Smooth muscle cell (in vitro differentiated cells): ENCODE results near the gene RNF130. TPM values are rescaled to one million over a fixed set of nuclear protein-coding genes. Genes with fewer than 3 reads are reported as not detected.

Experiments used
- DNase-seq: peaks from one replicate; lab custom pipeline; 2025; ENCODE audit not compliant: unreplicated experiment; lab: John Stamatoyannopoulos, UW
- H2AFZ ChIP-seq: fragments of 200-600 bp; sonication (generic); 2 replicates; pipeline ENCODE4 v1.6.0; 2016; ENCODE audit warnings: antibody characterized with exemption, low read depth, mild to moderate bottlenecking
- H3F3A ChIP-seq: fragments of 200-600 bp; sonication (generic); 2 replicates; pipeline ENCODE4 v1.6.0; 2017; ENCODE audit warnings: antibody characterized with exemption, low read depth
- H3K27ac ChIP-seq: fragments of 200-600 bp; sonication (generic); 2 replicates; pipeline ENCODE4 v1.5.1; 2016; ENCODE audit warnings: low read depth, mild to moderate bottlenecking
- H3K27me3 ChIP-seq: fragments of 200-600 bp; sonication (generic); 2 replicates; pipeline ENCODE4 v1.6.1; 2016; ENCODE audit warnings: low read depth, mild to moderate bottlenecking
- H3K36me3 ChIP-seq: fragments of 200-600 bp; sonication (generic); 2 replicates; pipeline ENCODE4 v1.5.1; 2016; ENCODE audit warnings: low read depth
- H3K4me1 ChIP-seq: fragments of 200-600 bp; sonication (generic); 2 replicates; pipeline ENCODE4 v1.5.1; 2016; ENCODE audit warnings: low read depth
- H3K4me2 ChIP-seq: fragments of 200-600 bp; sonication (generic); 2 replicates; pipeline ENCODE4 v1.6.0; 2016; ENCODE audit warnings: mild to moderate bottlenecking
- H3K4me3 ChIP-seq: fragments of 200-600 bp; sonication (generic); 2 replicates; pipeline ENCODE4 v1.5.1; 2016; ENCODE audit warnings: mild to moderate bottlenecking
- H3K79me2 ChIP-seq: fragments of 200-600 bp; sonication (generic); 2 replicates; pipeline ENCODE4 v1.6.0; 2016; ENCODE audit warnings: low read depth, mild to moderate bottlenecking
- H3K9ac ChIP-seq: fragments of 200-600 bp; sonication (generic); 2 replicates; pipeline ENCODE4 v1.6.0; 2016; ENCODE audit warnings: low read depth
- H3K9me3 ChIP-seq: fragments of 200-600 bp; sonication (generic); replicated peaks from 2 replicates; pipeline ENCODE4 v1.5.1; 2016; ENCODE audit warnings: low read depth
- H4K20me1 ChIP-seq: fragments of 200-600 bp; sonication (generic); 2 replicates; pipeline ENCODE4 v1.6.0; 2016; ENCODE audit warnings: low read depth
- CTCF ChIP-seq: fragments of 200-600 bp; sonication (generic); IDR thresholded peaks from 2 replicates; pipeline ENCODE4 v1.5.1; 2017; ENCODE audit warnings: borderline replicate concordance, mild to moderate bottlenecking, antibody characterized with exemption; ENCODE audit not compliant: insufficient read depth, poor library complexity, severe bottlenecking
- WGBS: methylation state at CpG from one replicate; pipeline ENCODE4 v1.1.7; 2016; ENCODE audit warnings: low lambda C conversion rate; 5-methylcytosine and 5-hydroxymethylcytosine counted together
- polyA plus RNA-seq: library from polyadenylated mRNA; unstranded; fragments of >200 nt; fragmentation: Nextera tagmentation; extraction: Ambion mirVana; gene quantifications from 2 replicates; pipeline ENCODE4 v1.2.1, GENCODE V29; 2016
- total RNA-seq: library from RNA; depleted of rRNA; stranded (reverse); fragments of >200 nt; gene quantifications from 2 replicates; pipeline ENCODE4 v1.2.3, GENCODE V29; 2014

The RNF130 gene
- total and polyA plus RNA-seq, 2 experiments from 2014 or later, result 32.4 to 37.5 TPM

- H3K79me2 ChIP-seq, result peaks cover 13% of the 10 kb centered on the region
- peaks cover 13% of the 10 kb centered on the region for H4K20me1 ChIP-seq
- H3K27me3 ChIP-seq, result no peaks in the 10 kb centered on the region
- WGBS, result 27% methylated on average over 20 of the region's 105 CpGs
- H3K4me1 ChIP-seq, result no peaks in the 10 kb centered on the region
- peak within 1 kb of the TSS; percentile 98 for H3K4me2 ChIP-seq
- no peaks in the 10 kb centered on the region for H3K36me3 ChIP-seq
- peak within 1 kb of the TSS; percentile 73 for H3K4me3 ChIP-seq
- H3K9ac ChIP-seq, result peak within 1 kb of the TSS; percentile 32
- H3K27ac ChIP-seq, result no peak within 1 kb of the TSS
- H2AFZ ChIP-seq, result peak within 1 kb of the TSS; percentile 99
- peak; percentile 44 for DNase-seq
- H3F3A ChIP-seq, result no peaks in the 10 kb centered on the region
- peak; percentile 33 for TF ChIP-seq CTCF
- no peaks in the 10 kb centered on the region for H3K9me3 ChIP-seq
Observed at GRCh38 chr5:179907556-179908324, 163.8 kb downstream of the RNF130 start, which contains the start of gene TBC1D9B. Gene TBC1D9B, minus strand, starts transcription at chr5:179907897. Its CDS starts 76 bp downstream, at chr5:179907821.

- Histone ChIP-seq H3K4me3 (peak overlapping the region; percentile 73), H3K36me3 (no peaks in the 10 kb centered on the region), H3K9ac (peak overlapping the region; percentile 32), H3F3A (no peaks in the 10 kb centered on the region), H3K4me1 (no peaks in the 10 kb centered on the region), H3K4me2 (peak overlapping the region; percentile 87), H3K27ac (no peak overlapping the region), H3K9me3 (no peaks in the 10 kb centered on the region), H3K27me3 (no peaks in the 10 kb centered on the region), H2AFZ (peak overlapping the region; percentile 52), H3K79me2 (peaks cover 13% of the 10 kb centered on the region), H4K20me1 (peaks cover 13% of the 10 kb centered on the region)
- no peak for TF ChIP-seq CTCF
- 29% methylated on average over 33 of the region's 50 CpGs for WGBS
- DNase-seq, result no peak
Observed at GRCh38 chr5:179906795-179907555, 164.6 kb downstream of the RNF130 start.

- WGBS, result 92% methylated on average over 24 of the region's 24 CpGs
- peak overlapping the region; percentile 73 for H3K4me3 ChIP-seq
- no peaks in the 10 kb centered on the region for H3K27me3 ChIP-seq
- no peaks in the 10 kb centered on the region for H3K9me3 ChIP-seq
- H4K20me1 ChIP-seq, result peaks cover 13% of the 10 kb centered on the region
- H3K27ac ChIP-seq, result no peak overlapping the region
- no peak overlapping the region for H2AFZ ChIP-seq
- no peak overlapping the region for H3K9ac ChIP-seq
- H3K79me2 ChIP-seq, result peaks cover 13% of the 10 kb centered on the region
- no peaks in the 10 kb centered on the region for H3F3A ChIP-seq
- TF ChIP-seq CTCF, result no peak
- no peaks in the 10 kb centered on the region for H3K4me1 ChIP-seq
- no peaks in the 10 kb centered on the region for H3K36me3 ChIP-seq
- DNase-seq, result no peak
- H3K4me2 ChIP-seq, result peak overlapping the region; percentile 87
Observed at GRCh38 chr5:179906294-179906794, 165.2 kb downstream of the RNF130 start.
